ENCODE data around the gene SPACA7. TPM values are rescaled to one million over a fixed set of nuclear protein-coding genes. Genes with fewer than 3 reads are reported as not detected.

SPACA7 gene
- total RNA-seq, 1 donor from 2014 or later = not detected

GRCh38 chr13:112453207-112453829 lies 77.2 kb downstream of the SPACA7 start:
- intact Hi-C loops (cut with DNase I) = no loop called here
- no peak for DNase-seq

GRCh38 chr13:112453874-112454647 lies 77.9 kb downstream of the SPACA7 start:
- intact Hi-C loops (cut with DNase I) = no loop called here
- DNase-seq (no peak), ATAC-seq (ENCODE audit: poor library complexity) (no peak)

More at GRCh38 chr13:112453207-112453829, 77.2 kb downstream of the SPACA7 start:
- ATAC-seq (ENCODE audit: poor library complexity) = no peak

GRCh38 chr13:112454648-112455334 lies 78.6 kb downstream of the SPACA7 start:
- ATAC-seq (ENCODE audit: poor library complexity) (no peak), DNase-seq (no peak)
- intact Hi-C loops (cut with DNase I) = no loop called here

GRCh38 chr13:112455476-112456059 lies 79.4 kb downstream of the SPACA7 start:
- intact Hi-C loops (cut with DNase I) = no loop called here
- DNase-seq (no peak), ATAC-seq (ENCODE audit: poor library complexity) (no peak)

- ATAC-seq (ENCODE audit: poor library complexity) = no peak
- intact Hi-C loops (cut with DNase I) = no loop called here
Observed at GRCh38 chr13:112456138-112457056, 80.2 kb downstream of the SPACA7 start.

GRCh38 chr13:112457081-112457480 lies 80.9 kb downstream of the SPACA7 start:
- ATAC-seq (ENCODE audit: poor library complexity) = no peak
- DNase-seq = no peak
- intact Hi-C loops (cut with DNase I) = no loop called here

More at GRCh38 chr13:112456138-112457056, 80.2 kb downstream of the SPACA7 start:
- no peak for DNase-seq

GRCh38 chr13:112457485-112457884 lies 81.3 kb downstream of the SPACA7 start:
- ATAC-seq (ENCODE audit: poor library complexity) (no peak), DNase-seq (no peak)
- intact Hi-C loops (cut with DNase I) = no loop called here

- intact Hi-C loops (cut with DNase I) = no loop called here
- DNase-seq = no peak
- no peak for ATAC-seq (ENCODE audit: poor library complexity)
Observed at GRCh38 chr13:112462408-112462807, 86.3 kb downstream of the SPACA7 start.

GRCh38 chr13:112464720-112465119 lies 88.6 kb downstream of the SPACA7 start:
- intact Hi-C loops (cut with DNase I) = no loop called here
- no peak for DNase-seq
- ATAC-seq (ENCODE audit: poor library complexity) = no peak

- intact Hi-C loops (cut with DNase I) = no loop called here
- ATAC-seq (ENCODE audit: poor library complexity) (no peak), DNase-seq (no peak)
Observed at GRCh38 chr13:112465251-112466131, 89.3 kb downstream of the SPACA7 start.

GRCh38 chr13:112466132-112467058 lies 90.2 kb downstream of the SPACA7 start:
- no peak for ATAC-seq (ENCODE audit: poor library complexity)
- DNase-seq = no peak
- intact Hi-C loops (cut with DNase I) = no loop called here

- DNase-seq (no peak), ATAC-seq (ENCODE audit: poor library complexity) (no peak)
- intact Hi-C loops (cut with DNase I) = no loop called here
Observed at GRCh38 chr13:112467236-112467635, 91.1 kb downstream of the SPACA7 start.

- ATAC-seq (ENCODE audit: poor library complexity) = no peak
- DNase-seq = no peak
- intact Hi-C loops (cut with DNase I) = no loop called here
Observed at GRCh38 chr13:112468069-112468468, 91.9 kb downstream of the SPACA7 start.

GRCh38 chr13:112469071-112469745 lies 93.1 kb downstream of the SPACA7 start:
- no peak for ATAC-seq (ENCODE audit: poor library complexity)
- intact Hi-C loops (cut with DNase I) = no loop called here
- DNase-seq = no peak

- DNase-seq (no peak), ATAC-seq (ENCODE audit: poor library complexity) (no peak)
- intact Hi-C loops (cut with DNase I) = no loop called here
Observed at GRCh38 chr13:112473818-112474217, 97.7 kb downstream of the SPACA7 start.

- intact Hi-C loops (cut with DNase I) = no loop called here
- ATAC-seq (ENCODE audit: poor library complexity) (no peak), DNase-seq (no peak)
Observed at GRCh38 chr13:112474869-112475268, 98.7 kb downstream of the SPACA7 start.

All from Right ventricle myocardium superior (tissue), 1 donor.